H9 (cell line): ENCODE results near the gene WDR64. TPM values are rescaled to one million over a fixed set of nuclear protein-coding genes. Genes with fewer than 3 reads are reported as not detected.

Experiments used
- DNase-seq: peaks from one replicate; pipeline ENCODE4 v3.0.0-alpha.2; 2017
- H2AFZ ChIP-seq: one replicate; pipeline ENCODE4 v1.6.1; 2013; ENCODE audit warnings: mild to moderate bottlenecking, low read length, control low read depth, moderate library complexity
- H2AK5ac ChIP-seq: 2 replicates; pipeline ENCODE4 v1.6.1; 2013; ENCODE audit warnings: low read length, control low read depth, mixed read lengths; ENCODE audit not compliant: insufficient read length
- H2BK120ac ChIP-seq: one replicate; pipeline ENCODE4 v1.6.1; 2013; ENCODE audit warnings: low read depth, mild to moderate bottlenecking, low read length, control low read depth, inconsistent platforms; ENCODE audit not compliant: poor library complexity, severe bottlenecking
- H2BK12ac ChIP-seq: 2 replicates; pipeline ENCODE4 v1.6.1; 2013; ENCODE audit warnings: low read length, control low read depth, mixed read lengths, low read depth; ENCODE audit not compliant: insufficient read length
- H2BK15ac ChIP-seq: 2 replicates; pipeline ENCODE4 v1.6.1; 2013; ENCODE audit warnings: low read depth, low read length, control low read depth
- H2BK20ac ChIP-seq: one replicate; pipeline ENCODE4 v1.6.1; 2013; ENCODE audit warnings: low read depth, mild to moderate bottlenecking, low read length, control low read depth, inconsistent platforms; ENCODE audit not compliant: poor library complexity, severe bottlenecking
- H2BK5ac ChIP-seq: 2 replicates; pipeline ENCODE4 v1.6.1; 2013; ENCODE audit warnings: low read length, control low read depth, mixed read lengths; ENCODE audit not compliant: insufficient read length
- H3K14ac ChIP-seq: 2 replicates; pipeline ENCODE4 v1.6.1; 2013; ENCODE audit warnings: low read length, control low read depth; ENCODE audit not compliant: insufficient read depth
- H3K18ac ChIP-seq: 2 replicates; pipeline ENCODE4 v1.6.1; 2013; ENCODE audit warnings: low read depth, mild to moderate bottlenecking, mixed read lengths, low read length, control low read depth; ENCODE audit not compliant: insufficient read length
- H3K23ac ChIP-seq: 2 replicates; pipeline ENCODE4 v1.6.1; 2013; ENCODE audit warnings: low read length, control low read depth, mixed read lengths, low read depth; ENCODE audit not compliant: insufficient read length
- H3K23me2 ChIP-seq: 2 replicates; pipeline ENCODE4 v1.6.1; 2013; ENCODE audit warnings: low read depth, mild to moderate bottlenecking, mixed read lengths, low read length, control low read depth; ENCODE audit not compliant: insufficient read length, poor library complexity, severe bottlenecking
- H3K27ac ChIP-seq: 2 replicates; pipeline ENCODE4 v1.5.1; 2013; ENCODE audit warnings: low read length, control low read depth, mixed read lengths, low read depth; ENCODE audit not compliant: insufficient read length
- H3K27me3 ChIP-seq: 2 replicates; pipeline ENCODE4 v1.6.1; 2013; ENCODE audit warnings: low read length, control low read depth, inconsistent platforms; ENCODE audit not compliant: insufficient read depth
- H3K4ac ChIP-seq: 2 replicates; pipeline ENCODE4 v1.6.1; 2013; ENCODE audit warnings: low read depth, mild to moderate bottlenecking, control low read depth, inconsistent platforms, low read length, moderate library complexity
- H3K4me1 ChIP-seq: 2 replicates; pipeline ENCODE4 v1.6.1; 2013; ENCODE audit warnings: low read length, control low read depth, inconsistent platforms; ENCODE audit not compliant: insufficient read depth
- H3K4me2 ChIP-seq: 2 replicates; pipeline ENCODE4 v1.6.1; 2013; ENCODE audit warnings: low read length, control low read depth, mixed read lengths; ENCODE audit not compliant: insufficient read length, insufficient read depth
- H3K56ac ChIP-seq: 2 replicates; pipeline ENCODE4 v1.6.1; 2013; ENCODE audit warnings: low read depth, mild to moderate bottlenecking, mixed read lengths, low read length, control low read depth; ENCODE audit not compliant: insufficient read length
- H3K79me1 ChIP-seq: 2 replicates; pipeline ENCODE4 v1.6.1; 2013; ENCODE audit warnings: low read depth, mild to moderate bottlenecking, moderate library complexity, low read length, control low read depth, inconsistent platforms; ENCODE audit not compliant: insufficient read depth, poor library complexity, severe bottlenecking
- H3K79me2 ChIP-seq: 2 replicates; pipeline ENCODE4 v1.6.1; 2013; ENCODE audit warnings: low read length, control low read depth, inconsistent platforms; ENCODE audit not compliant: insufficient read depth
- H3K9ac ChIP-seq: 2 replicates; pipeline ENCODE4 v1.6.1; 2013; ENCODE audit warnings: low read length, control low read depth, mixed read lengths; ENCODE audit not compliant: insufficient read length; ENCODE audit errors: extremely low read depth
- H3K9me3 ChIP-seq: one replicate; pipeline ENCODE4 v1.6.1; 2013; ENCODE audit warnings: low read depth, low read length, inconsistent platforms; ENCODE audit not compliant: control insufficient read depth
- H3T11ph ChIP-seq: one replicate; pipeline ENCODE4 v1.6.1; 2013; ENCODE audit warnings: mild to moderate bottlenecking, low read length, control low read depth, inconsistent platforms
- H4K20me1 ChIP-seq: one replicate; pipeline ENCODE4 v1.6.1; 2013; ENCODE audit not compliant: control insufficient read depth, insufficient read length, insufficient read depth
- H4K5ac ChIP-seq: 2 replicates; pipeline ENCODE4 v1.6.1; 2013; ENCODE audit warnings: low read depth, mild to moderate bottlenecking, mixed read lengths, low read length, control low read depth; ENCODE audit not compliant: insufficient read length
- H4K8ac ChIP-seq: replicated peaks from 2 replicates; pipeline ENCODE4 v1.6.1; 2013; ENCODE audit warnings: low read length, control low read depth, mixed read lengths, low read depth; ENCODE audit not compliant: insufficient read length
- H4K91ac ChIP-seq: 2 replicates; pipeline ENCODE4 v1.6.1; 2013; ENCODE audit warnings: low read depth, mild to moderate bottlenecking, moderate library complexity, mixed read lengths, low read length, control low read depth; ENCODE audit not compliant: insufficient read length
- H3K27ac Mint-ChIP-seq, 3 experiments: 2 replicates in 2 of 3; 3 replicates in 1 of 3; pipeline ENCODE4 v1.8.0; 2020 to 2021; ENCODE audit warnings: mixed read lengths in 3 of 3, mild to moderate bottlenecking in 1 of 3, moderate library complexity in 1 of 3
- H3K27me3 Mint-ChIP-seq: 2 replicates; pipeline ENCODE4 v1.8.0; 2021; ENCODE audit warnings: low read depth, mild to moderate bottlenecking, moderate library complexity, mixed read lengths
- H3K36me3 Mint-ChIP-seq, 3 experiments: 2 replicates in 2 of 3; 3 replicates in 1 of 3; pipeline ENCODE4 v1.8.0; 2020 to 2021; ENCODE audit warnings: low read depth in 3 of 3, mixed read lengths in 3 of 3; ENCODE audit not compliant: insufficient read depth in 1 of 3
- H3K4me1 Mint-ChIP-seq, 2 experiments: 2 replicates each; pipeline ENCODE4 v1.8.0; 2020; ENCODE audit warnings: mixed read lengths in 2 of 2
- H3K4me3 Mint-ChIP-seq, 2 experiments: 2 replicates in 1 of 2; 3 replicates in 1 of 2; pipeline ENCODE4 v1.8.0; 2020 to 2021; ENCODE audit warnings: mild to moderate bottlenecking in 2 of 2, mixed read lengths in 2 of 2, moderate library complexity in 1 of 2
- H3K9me3 Mint-ChIP-seq, 2 experiments: 2 replicates in 1 of 2; 3 replicates in 1 of 2; pipeline ENCODE4 v1.8.0; 2020; ENCODE audit warnings: mild to moderate bottlenecking in 2 of 2, mixed read lengths in 2 of 2, moderate library complexity in 1 of 2
- CTCF ChIP-seq: fragments of 200-600 bp; sonication (generic); conservative IDR thresholded peaks from 3 replicates; pipeline ENCODE4 v1.8.0; 2021; ENCODE audit warnings: antibody characterized with exemption, mild to moderate bottlenecking
- WGBS: extraction: QIAGEN DNeasy Blood & Tissue Kit; methylation state at CpG from one replicate; pipeline ENCODE4 v1.1.7; 2013; ENCODE audit warnings: missing lambda C conversion rate, low lambda C conversion rate, mixed read lengths; ENCODE audit not compliant: insufficient read length; ENCODE audit errors: extremely low coverage; 5-methylcytosine and 5-hydroxymethylcytosine counted together
- total RNA-seq: library from RNA; stranded (reverse); gene quantifications from 2 replicates; pipeline ENCODE4 v1.2.1, GENCODE V29; 2021

Gene WDR64
- total RNA-seq, 1 experiment from 2014 or later: not detected

GRCh38 chr1:241638909-241639622 lies 13.0 kb upstream of the WDR64 start:
- Histone ChIP-seq H2BK20ac (no peak overlapping the region), H3K56ac (no peak overlapping the region), H4K20me1 (no peaks in the 10 kb centered on the region), H2BK12ac (no peak overlapping the region), H3K9me3 (no peaks in the 10 kb centered on the region), H3K9ac (peak overlapping the region; percentile 82), H3K14ac (no peak overlapping the region), H4K91ac (no peak overlapping the region), H2BK15ac (no peak overlapping the region), H3K23me2 (peaks cover 3% of the 10 kb centered on the region), H3K79me2 (peaks cover 20% of the 10 kb centered on the region; the same call in 1 of the 2 replicates), H2AK5ac (no peak overlapping the region), H3K4ac (no peak overlapping the region), H2BK120ac (no peak overlapping the region), H2AFZ (no peak overlapping the region), H3K27me3 (no peaks in the 10 kb centered on the region), H3K27ac (no peak overlapping the region), H2BK5ac (no peak overlapping the region), H3K18ac (peak overlapping the region; percentile 21), H3K4me2 (peak overlapping the region; percentile 87), H4K5ac (no peak overlapping the region), H3K23ac (no peak overlapping the region), H3K4me1 (peaks cover 6% of the 10 kb centered on the region; the same call in 1 of the 2 replicates), H3K79me1 (no peaks in the 10 kb centered on the region), H3T11ph (no peak overlapping the region), H4K8ac (no peak overlapping the region)
- Mint-ChIP-seq H3K36me3 (peaks cover 23 to 40% (median 33%) of the 10 kb centered on the region in 3 experiments), H3K9me3 (peaks cover 13 to 17% of the 10 kb centered on the region in 2 experiments), H3K4me1 (peaks cover 21 to 23% of the 10 kb centered on the region in 2 experiments), H3K27ac (peak overlapping the region; percentile 2 to 56 (median 13); a peak in 4 of 7 replicates), H3K4me3 (peak overlapping the region; percentile 86 to 89), H3K27me3 (peaks cover 16% of the 10 kb centered on the region)
- no peak for TF ChIP-seq CTCF
- DNase-seq: no peak
- no CpG with 5 or more reads among the region's 11 CpGs for WGBS
